Measurements from ENCODE around the gene SLC25A47. TPM values are rescaled to one million over a fixed set of nuclear protein-coding genes. Genes with fewer than 3 reads are reported as not detected.

Gene SLC25A47
- total and polyA plus RNA-seq, 9 of the 15 experiments (the other 6 are each of a cell fraction or from before 2014, with no cell fraction given): 0.09 to 0.23 (median 0.22) TPM; not detected in 6

DNA sequence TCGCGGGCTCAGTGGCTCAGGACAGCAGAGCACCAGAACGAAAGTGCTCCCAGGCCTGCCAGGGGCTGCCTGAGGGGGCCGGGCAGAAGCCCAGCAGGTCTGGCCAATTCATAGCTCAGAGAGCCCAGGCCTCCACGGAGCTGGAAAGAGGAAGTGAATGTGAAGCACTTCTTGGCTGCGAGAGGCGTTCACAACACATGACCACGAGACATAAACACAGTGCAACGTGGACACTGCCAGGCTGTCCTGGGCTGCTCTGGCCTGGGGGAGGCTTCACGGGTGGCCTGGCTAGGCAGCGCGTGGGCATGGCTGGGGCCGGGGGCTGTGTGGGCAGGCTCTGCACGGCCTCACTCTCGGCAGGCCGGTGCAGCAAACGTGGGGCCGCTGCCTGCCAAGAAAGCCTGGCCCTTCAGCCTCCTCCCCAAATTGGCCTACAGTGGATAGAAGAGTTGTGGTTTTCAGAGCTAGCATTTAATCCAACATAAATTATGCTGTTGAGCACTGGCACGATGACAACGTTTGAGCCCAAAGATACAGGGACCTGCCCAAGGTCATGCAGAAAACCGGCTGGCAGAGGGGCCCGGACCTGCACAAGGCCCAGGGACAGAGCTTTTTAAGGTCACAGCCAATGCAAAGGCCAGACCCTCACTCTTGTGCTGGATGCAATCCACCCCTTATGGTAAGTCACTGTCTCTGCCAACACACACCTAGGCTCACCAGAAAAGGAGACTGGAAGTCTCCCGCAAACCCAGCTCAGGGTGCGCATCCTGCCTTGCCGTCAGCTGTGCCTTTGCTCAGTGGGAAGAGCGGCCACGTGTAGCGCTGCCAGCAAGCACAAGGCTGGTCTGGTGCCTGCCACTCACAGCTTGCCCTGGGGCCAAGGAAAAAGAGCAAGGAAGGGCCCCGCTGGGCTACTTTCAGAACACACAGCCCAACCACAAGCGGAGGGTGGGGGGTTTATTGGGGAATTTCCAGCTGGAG lies 25.5 kb upstream of the SLC25A47 start:
- peak overlapping the region; percentile 2; the same call in 1 of the 3 replicates for H3K27ac ChIP-seq (ENCODE audit: extremely low read depth, low read depth, low read length)
- no peaks in the 10 kb centered on the region for H3K79me2 ChIP-seq (ENCODE audit: control insufficient read depth, insufficient read depth, low read length)
- H3K27me3 ChIP-seq (ENCODE audit: control insufficient read depth in 2 of 2, insufficient read depth in 2 of 2, low read length in 2 of 2): no peaks in the 10 kb centered on the region
- no TSS peak for BruUV-seq (replicated peaks)
- H3K36me3 ChIP-seq (ENCODE audit: control insufficient read depth, insufficient read depth, low read length): no peaks in the 10 kb centered on the region
- peaks cover 6 to 26% of the 10 kb centered on the region in 2 experiments; a peak in 4 of 5 replicates for H3K4me1 ChIP-seq (replicated peaks in 1 of 2; ENCODE audit: control insufficient read depth in 2 of 2, insufficient read depth in 2 of 2, low read length in 2 of 2)
- ATAC-seq: peak; percentile 77
- H3K9me1 ChIP-seq (ENCODE audit: control insufficient read depth, insufficient read depth, low read length): no peaks in the 10 kb centered on the region
- intact Hi-C loops (cut with micrococcal nuclease) (no loop called here), in situ Hi-C loops (cut with MboI) (no loop called here)
- ChIA-PET CTCF (ENCODE audit: low intra/inter-chr PET ratio) (no interaction called here), POLR2A (interaction anchor here (0.7 to 1.4 kb wide), 3 partner anchors 12 to 48 kb away, joined by 3 to 4 read pairs (median 3); no protein-coding TSS in a partner anchor)
- whole genome bisulfite sequencing (ENCODE audit: insufficient coverage, low coverage, missing lambda C conversion rate): 51% methylated on average over 24 of the region's 30 CpGs
- peak overlapping the region in 1 of 2 experiments; percentile 85; a peak in 2 of 4 replicates for H3K9ac ChIP-seq (ENCODE audit: insufficient read depth in 1 of 2, low read depth in 2 of 2, low read length in 2 of 2)
- FAIRE-seq: no peak
- no peak overlapping the region for H3K4me2 ChIP-seq (ENCODE audit: insufficient read depth, low read length)
- DNase-seq (ENCODE audit: extremely low read depth in 1 of 4, low spot score in 3 of 4): peak in 1 of 4 experiments; percentile 33
- H3K9me3 ChIP-seq (replicated peaks; ENCODE audit: control insufficient read depth, insufficient read depth, low read depth, low read length): no peaks in the 10 kb centered on the region
- H4K20me1 ChIP-seq (replicated peaks; ENCODE audit: control insufficient read depth, insufficient read depth, low read length): no peaks in the 10 kb centered on the region
- H3K4me3 ChIP-seq: no peak overlapping the region
- H2AFZ ChIP-seq (ENCODE audit: low read depth, low read length): no peak overlapping the region
- TF ChIP-seq DNMT1 (IDR thresholded peaks at IDR 0.05) (no peak), HNRNPLL (IDR thresholded peaks at IDR 0.05; ENCODE audit: low read depth, low read length, poor library complexity, severe bottlenecking) (no peak), SIN3B (IDR thresholded peaks at IDR 0.05; ENCODE audit: low read depth) (no peak), CHD4 (IDR thresholded peaks at IDR 0.05; ENCODE audit: insufficient read depth, insufficient replicate concordance, low read depth, low read length, poor library complexity, severe bottlenecking) (no peak), MAX (CRISPR knock-in tag; IDR thresholded peaks at IDR 0.05) (peak; percentile 36; the same call in 1 of the 2 replicates), CHD1 (IDR thresholded peaks at IDR 0.05; ENCODE audit: low read length) (no peak), RB1 (IDR thresholded peaks at IDR 0.05; ENCODE audit: low read depth) (no peak), ZNF174 (CRISPR knock-in tag; IDR thresholded peaks at IDR 0.05) (no peak), ZBTB2 (IDR thresholded peaks at IDR 0.05) (no peak), PRMT5 (CRISPR knock-in tag; IDR thresholded peaks at IDR 0.05) (no peak), PHTF2 (CRISPR knock-in tag; IDR thresholded peaks at IDR 0.05) (no peak), SMAD3 (CRISPR knock-in tag; conservative IDR thresholded peaks at IDR 0.05) (no peak), ZNF277 (CRISPR knock-in tag; IDR thresholded peaks at IDR 0.05; ENCODE audit: borderline replicate concordance) (no peak)
- TF ChIP-seq, protein P1, sequence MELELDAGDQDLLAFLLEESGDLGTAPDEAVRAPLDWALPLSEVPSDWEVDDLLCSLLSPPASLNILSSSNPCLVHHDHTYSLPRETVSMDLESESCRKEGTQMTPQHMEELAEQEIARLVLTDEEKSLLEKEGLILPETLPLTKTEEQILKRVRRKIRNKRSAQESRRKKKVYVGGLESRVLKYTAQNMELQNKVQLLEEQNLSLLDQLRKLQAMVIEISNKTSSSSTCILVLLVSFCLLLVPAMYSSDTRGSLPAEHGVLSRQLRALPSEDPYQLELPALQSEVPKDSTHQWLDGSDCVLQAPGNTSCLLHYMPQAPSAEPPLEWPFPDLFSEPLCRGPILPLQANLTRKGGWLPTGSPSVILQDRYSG (tag; conservative IDR thresholded peaks at IDR 0.05; ENCODE audit: low read depth): 0 out of 2 replicates have a peak, but pooled peaks have one; percentile 38
- TF ChIP-seq, protein P2, sequence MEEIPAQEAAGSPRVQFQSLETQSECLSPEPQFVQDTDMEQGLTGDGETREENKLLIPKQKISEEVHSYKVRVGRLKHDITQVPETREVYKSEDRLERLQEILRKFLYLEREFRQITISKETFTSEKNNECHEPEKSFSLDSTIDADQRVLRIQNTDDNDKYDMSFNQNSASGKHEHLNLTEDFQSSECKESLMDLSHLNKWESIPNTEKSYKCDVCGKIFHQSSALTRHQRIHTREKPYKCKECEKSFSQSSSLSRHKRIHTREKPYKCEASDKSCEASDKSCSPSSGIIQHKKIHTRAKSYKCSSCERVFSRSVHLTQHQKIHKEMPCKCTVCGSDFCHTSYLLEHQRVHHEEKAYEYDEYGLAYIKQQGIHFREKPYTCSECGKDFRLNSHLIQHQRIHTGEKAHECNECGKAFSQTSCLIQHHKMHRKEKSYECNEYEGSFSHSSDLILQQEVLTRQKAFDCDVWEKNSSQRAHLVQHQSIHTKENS (CRISPR knock-in tag; IDR thresholded peaks at IDR 0.05): no peak

Data from K562 (cell line).